ENCODE results near the gene ZDHHC20. TPM values are rescaled to one million over a fixed set of nuclear protein-coding genes. Genes with fewer than 3 reads are reported as not detected.

ZDHHC20 gene
- total RNA-seq, 1 donor from 2014 or later: 50.6 TPM

DNA sequence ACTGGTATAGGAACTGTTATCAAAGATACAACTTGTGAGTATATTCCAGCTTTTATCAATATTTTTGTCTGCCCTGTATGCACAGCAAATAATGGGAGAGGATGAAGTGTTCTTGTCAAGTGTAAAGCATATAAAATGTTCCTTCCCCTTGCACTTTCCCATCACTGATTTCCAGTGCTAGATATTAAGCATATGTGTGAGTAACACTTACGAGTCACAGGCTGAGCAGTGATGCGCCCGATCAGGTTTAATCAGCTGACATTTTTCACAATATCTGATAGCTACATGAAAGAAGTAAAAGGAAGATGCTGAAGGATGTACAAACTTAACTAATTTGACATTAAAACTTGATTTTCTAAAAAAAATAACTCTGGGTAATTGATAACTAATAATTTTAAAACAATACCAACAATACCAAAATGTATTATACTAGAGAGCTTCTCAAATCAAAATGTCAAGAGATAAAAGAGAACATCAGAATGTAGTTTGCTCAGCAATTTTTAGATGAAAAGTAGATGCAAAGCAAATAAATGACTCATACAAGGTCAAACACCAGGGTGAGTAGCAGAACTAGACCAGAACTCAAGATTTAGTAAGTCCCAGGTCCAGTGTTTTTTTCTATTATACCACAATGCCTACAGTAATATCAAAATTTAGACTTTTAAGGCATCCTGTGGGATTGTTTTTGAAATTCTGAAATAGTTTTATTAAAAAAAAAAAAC lies 56.4 kb downstream of the ZDHHC20 start:
- H3K4me1 Mint-ChIP-seq (ENCODE audit: unreplicated experiment): peaks cover 20% of the 10 kb centered on the region
- no peaks in the 10 kb centered on the region for H3K27me3 Mint-ChIP-seq (ENCODE audit: unreplicated experiment)
- H3K9me3 Mint-ChIP-seq (ENCODE audit: unreplicated experiment): peaks cover 4% of the 10 kb centered on the region
- no peak for TF ChIP-seq CTCF (IDR thresholded peaks at IDR 0.05)
- DNase-seq (ENCODE audit: extremely low spot score, unreplicated experiment): no peak
- H3K36me3 Mint-ChIP-seq (ENCODE audit: unreplicated experiment): peaks cover 21% of the 10 kb centered on the region
- H3K27ac Mint-ChIP-seq (ENCODE audit: unreplicated experiment): peak overlapping the region; percentile 31
- no peak overlapping the region for H3K4me3 Mint-ChIP-seq (ENCODE audit: unreplicated experiment)

GRCh38 chr13:21399741-21400140 lies 59.4 kb downstream of the ZDHHC20 start:
- no peak for TF ChIP-seq CTCF (IDR thresholded peaks at IDR 0.05)
- Mint-ChIP-seq H3K4me1 (ENCODE audit: unreplicated experiment) (peaks cover 20% of the 10 kb centered on the region), H3K4me3 (ENCODE audit: unreplicated experiment) (no peak overlapping the region), H3K36me3 (ENCODE audit: unreplicated experiment) (peaks cover 25% of the 10 kb centered on the region), H3K27ac (ENCODE audit: unreplicated experiment) (no peak overlapping the region), H3K27me3 (ENCODE audit: unreplicated experiment) (no peaks in the 10 kb centered on the region), H3K9me3 (ENCODE audit: unreplicated experiment) (no peaks in the 10 kb centered on the region)
- DNase-seq (ENCODE audit: extremely low spot score, unreplicated experiment): no peak

GRCh38 chr13:21395953-21396352 lies 63.1 kb downstream of the ZDHHC20 start:
- Mint-ChIP-seq H3K4me1 (ENCODE audit: unreplicated experiment) (peaks cover 2% of the 10 kb centered on the region), H3K4me3 (ENCODE audit: unreplicated experiment) (no peak overlapping the region), H3K36me3 (ENCODE audit: unreplicated experiment) (peaks cover 28% of the 10 kb centered on the region), H3K9me3 (ENCODE audit: unreplicated experiment) (no peaks in the 10 kb centered on the region), H3K27me3 (ENCODE audit: unreplicated experiment) (no peaks in the 10 kb centered on the region), H3K27ac (ENCODE audit: unreplicated experiment) (no peak overlapping the region)
- no peak for DNase-seq (ENCODE audit: extremely low spot score, unreplicated experiment)
- TF ChIP-seq CTCF (IDR thresholded peaks at IDR 0.05): no peak

DNA sequence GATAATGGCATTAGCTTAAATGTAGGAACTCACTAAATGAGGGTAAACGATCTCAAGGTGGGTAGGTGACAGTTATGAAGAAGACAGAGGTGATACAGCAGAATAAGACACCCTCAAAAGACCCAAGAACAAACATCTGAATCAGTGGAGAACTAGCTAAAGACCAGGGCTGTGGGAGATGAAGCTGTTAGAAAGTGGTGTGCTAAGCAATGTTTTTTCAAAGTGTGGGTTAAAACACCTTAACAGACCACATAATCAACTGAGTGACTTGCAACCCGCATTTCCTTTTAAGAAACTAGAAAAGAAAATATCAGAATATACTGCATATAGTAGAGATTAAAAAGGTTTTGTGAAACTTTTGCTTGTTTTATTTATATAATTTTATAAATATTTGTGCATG lies 70.0 kb downstream of the ZDHHC20 start:
- Mint-ChIP-seq H3K36me3 (ENCODE audit: unreplicated experiment) (peaks cover 46% of the 10 kb centered on the region), H3K9me3 (ENCODE audit: unreplicated experiment) (peaks cover 8% of the 10 kb centered on the region), H3K4me1 (ENCODE audit: unreplicated experiment) (no peaks in the 10 kb centered on the region), H3K27me3 (ENCODE audit: unreplicated experiment) (no peaks in the 10 kb centered on the region), H3K27ac (ENCODE audit: unreplicated experiment) (no peak overlapping the region), H3K4me3 (ENCODE audit: unreplicated experiment) (no peak overlapping the region)
- DNase-seq (ENCODE audit: extremely low spot score, unreplicated experiment): no peak
- TF ChIP-seq CTCF (IDR thresholded peaks at IDR 0.05): no peak

DNA sequence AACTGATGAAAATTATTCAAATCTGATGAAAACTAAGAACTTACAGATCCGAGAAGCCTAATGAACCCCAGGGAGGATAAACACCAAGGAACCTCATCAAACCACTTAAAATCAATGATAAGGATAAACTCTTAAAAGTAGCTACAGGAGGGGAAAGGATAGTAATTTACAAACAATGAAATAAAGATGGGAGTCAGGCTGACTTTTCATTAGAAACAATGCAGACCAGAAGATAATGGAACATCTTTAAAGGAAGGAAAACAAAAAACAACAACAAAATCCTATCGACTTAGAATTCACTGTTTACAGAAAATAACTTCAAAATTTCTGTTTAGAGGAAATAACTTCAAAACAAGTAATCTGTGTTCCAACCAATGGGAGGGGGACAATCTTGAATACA lies 73.4 kb downstream of the ZDHHC20 start:
- no peak for DNase-seq (ENCODE audit: extremely low spot score, unreplicated experiment)
- H3K27me3 Mint-ChIP-seq (ENCODE audit: unreplicated experiment): no peaks in the 10 kb centered on the region
- H3K4me1 Mint-ChIP-seq (ENCODE audit: unreplicated experiment): no peaks in the 10 kb centered on the region
- no peak for TF ChIP-seq CTCF (IDR thresholded peaks at IDR 0.05)
- H3K9me3 Mint-ChIP-seq (ENCODE audit: unreplicated experiment): peaks cover 8% of the 10 kb centered on the region
- H3K36me3 Mint-ChIP-seq (ENCODE audit: unreplicated experiment): peaks cover 57% of the 10 kb centered on the region
- no peak overlapping the region for H3K4me3 Mint-ChIP-seq (ENCODE audit: unreplicated experiment)
- no peak overlapping the region for H3K27ac Mint-ChIP-seq (ENCODE audit: unreplicated experiment)
